ENCODE measurements around the gene ATP2A3.
A peak's percentile ranks its signal among the peaks of the same experiment; 100 is the strongest.

The ATP2A3 gene

GRCh38 chr17:3886776-3887175, 77.5 kb downstream of the ATP2A3 start:
- TF ChIP-seq POLR2AphosphoS5 (IDR thresholded peaks at IDR 0.05; ENCODE audit: low read depth, low read length) (0 out of 2 replicates have a peak, but pooled peaks have one; percentile 32), REST (IDR thresholded peaks at IDR 0.05; ENCODE audit: insufficient read depth in 1 of 2, low read depth in 2 of 2, low read length in 2 of 2) (no peak), SIN3A (IDR thresholded peaks at IDR 0.05; ENCODE audit: borderline replicate concordance, insufficient read depth, low read length) (no peak), TAF1 (IDR thresholded peaks at IDR 0.05; ENCODE audit: borderline replicate concordance, insufficient read depth, low read length) (no peak), FOXP2 (optimal IDR thresholded peaks at IDR 0.05; ENCODE audit: borderline replicate concordance, extremely low read depth, extremely low read length, insufficient read depth) (peak; percentile 66)

GRCh38 chr17:3885970-3886369, 78.3 kb downstream of the ATP2A3 start:
- TF ChIP-seq SIN3A (IDR thresholded peaks at IDR 0.05; ENCODE audit: borderline replicate concordance, insufficient read depth, low read length) (no peak), REST (IDR thresholded peaks at IDR 0.05; ENCODE audit: insufficient read depth in 1 of 2, low read depth in 2 of 2, low read length in 2 of 2) (no peak), TAF1 (IDR thresholded peaks at IDR 0.05; ENCODE audit: borderline replicate concordance, insufficient read depth, low read length) (no peak), POLR2AphosphoS5 (IDR thresholded peaks at IDR 0.05; ENCODE audit: low read depth, low read length) (no peak), FOXP2 (optimal IDR thresholded peaks at IDR 0.05; ENCODE audit: borderline replicate concordance, extremely low read depth, extremely low read length, insufficient read depth) (no peak)

- TF ChIP-seq FOXP2 (optimal IDR thresholded peaks at IDR 0.05; ENCODE audit: borderline replicate concordance, extremely low read depth, extremely low read length, insufficient read depth): no peak
- TF ChIP-seq SIN3A (IDR thresholded peaks at IDR 0.05; ENCODE audit: borderline replicate concordance, insufficient read depth, low read length): no peak
- TF ChIP-seq POLR2AphosphoS5 (IDR thresholded peaks at IDR 0.05; ENCODE audit: low read depth, low read length): no peak
- TF ChIP-seq REST (IDR thresholded peaks at IDR 0.05; ENCODE audit: insufficient read depth in 1 of 2, low read depth in 2 of 2, low read length in 2 of 2): no peak
- TF ChIP-seq TAF1 (IDR thresholded peaks at IDR 0.05; ENCODE audit: borderline replicate concordance, insufficient read depth, low read length): no peak
Observed at GRCh38 chr17:3885271-3885670, 79.0 kb downstream of the ATP2A3 start.

- TF ChIP-seq FOXP2 (optimal IDR thresholded peaks at IDR 0.05; ENCODE audit: borderline replicate concordance, extremely low read depth, extremely low read length, insufficient read depth) (no peak), REST (IDR thresholded peaks at IDR 0.05; ENCODE audit: insufficient read depth in 1 of 2, low read depth in 2 of 2, low read length in 2 of 2) (no peak), SIN3A (IDR thresholded peaks at IDR 0.05; ENCODE audit: borderline replicate concordance, insufficient read depth, low read length) (no peak), TAF1 (IDR thresholded peaks at IDR 0.05; ENCODE audit: borderline replicate concordance, insufficient read depth, low read length) (no peak), POLR2AphosphoS5 (IDR thresholded peaks at IDR 0.05; ENCODE audit: low read depth, low read length) (no peak)
Observed at GRCh38 chr17:3884188-3884587, 80.0 kb downstream of the ATP2A3 start.

- TF ChIP-seq FOXP2 (optimal IDR thresholded peaks at IDR 0.05; ENCODE audit: borderline replicate concordance, extremely low read depth, extremely low read length, insufficient read depth): no peak
- no peak for TF ChIP-seq TAF1 (IDR thresholded peaks at IDR 0.05; ENCODE audit: borderline replicate concordance, insufficient read depth, low read length)
- TF ChIP-seq REST (IDR thresholded peaks at IDR 0.05; ENCODE audit: insufficient read depth in 1 of 2, low read depth in 2 of 2, low read length in 2 of 2): no peak
Observed at GRCh38 chr17:3882276-3882675, 82.0 kb downstream of the ATP2A3 start.

All from PFSK-1 (cell line).